Keratinocyte (primary cell): ENCODE results near the gene TUBB4A.

ENCODE experiments used
- EZH2 ChIP-seq: IDR thresholded peaks from one replicate; pipeline ENCODE4 v1.6.1; 2012; ENCODE audit warnings: inconsistent platforms, mild to moderate bottlenecking, low read length, moderate library complexity
- TF ChIP-seq, protein P1 (sequence below), 3 experiments: IDR thresholded peaks in 1 of 3; conservative IDR thresholded peaks in 1 of 3; optimal IDR thresholded peaks in 1 of 3; 2 replicates in 2 of 3; 3 replicates in 1 of 3; pipeline versions ENCODE3 to v1.5.1; 2011; ENCODE audit warnings: low read length in 3 of 3, mild to moderate bottlenecking in 3 of 3, moderate library complexity in 2 of 3, control low read depth in 1 of 3, inconsistent platforms in 1 of 3; ENCODE audit not compliant: insufficient read depth in 2 of 3; ENCODE audit errors: extremely low read depth in 1 of 3

GRCh38 chr19:6501740-6502648 lies at the start of gene TUBB4A:
- TF ChIP-seq, protein P1, sequence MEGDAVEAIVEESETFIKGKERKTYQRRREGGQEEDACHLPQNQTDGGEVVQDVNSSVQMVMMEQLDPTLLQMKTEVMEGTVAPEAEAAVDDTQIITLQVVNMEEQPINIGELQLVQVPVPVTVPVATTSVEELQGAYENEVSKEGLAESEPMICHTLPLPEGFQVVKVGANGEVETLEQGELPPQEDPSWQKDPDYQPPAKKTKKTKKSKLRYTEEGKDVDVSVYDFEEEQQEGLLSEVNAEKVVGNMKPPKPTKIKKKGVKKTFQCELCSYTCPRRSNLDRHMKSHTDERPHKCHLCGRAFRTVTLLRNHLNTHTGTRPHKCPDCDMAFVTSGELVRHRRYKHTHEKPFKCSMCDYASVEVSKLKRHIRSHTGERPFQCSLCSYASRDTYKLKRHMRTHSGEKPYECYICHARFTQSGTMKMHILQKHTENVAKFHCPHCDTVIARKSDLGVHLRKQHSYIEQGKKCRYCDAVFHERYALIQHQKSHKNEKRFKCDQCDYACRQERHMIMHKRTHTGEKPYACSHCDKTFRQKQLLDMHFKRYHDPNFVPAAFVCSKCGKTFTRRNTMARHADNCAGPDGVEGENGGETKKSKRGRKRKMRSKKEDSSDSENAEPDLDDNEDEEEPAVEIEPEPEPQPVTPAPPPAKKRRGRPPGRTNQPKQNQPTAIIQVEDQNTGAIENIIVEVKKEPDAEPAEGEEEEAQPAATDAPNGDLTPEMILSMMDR (optimal IDR thresholded peaks at IDR 0.05 in 1 of 3, IDR thresholded peaks at IDR 0.05 in 1 of 3, conservative IDR thresholded peaks at IDR 0.05 in 1 of 3; ENCODE audit: extremely low read depth in 1 of 3, insufficient read depth in 2 of 3, low read length in 3 of 3): no peak
- no peak for TF ChIP-seq EZH2
